NCI-H2171 treated with DMSO at 0.1 percent for 48 hours (cell line): Measurements from ENCODE around the gene MPZL1.
"Not testable (repeated sequence)": the region's sequence is repeated elsewhere in the genome, so short reads cannot be mapped to it uniquely, and the experiment has no call there.

ENCODE experiments used
- DNase-seq: peaks from one replicate; lab custom pipeline; 2025; lab: John Stamatoyannopoulos, UW

Gene MPZL1

DNA sequence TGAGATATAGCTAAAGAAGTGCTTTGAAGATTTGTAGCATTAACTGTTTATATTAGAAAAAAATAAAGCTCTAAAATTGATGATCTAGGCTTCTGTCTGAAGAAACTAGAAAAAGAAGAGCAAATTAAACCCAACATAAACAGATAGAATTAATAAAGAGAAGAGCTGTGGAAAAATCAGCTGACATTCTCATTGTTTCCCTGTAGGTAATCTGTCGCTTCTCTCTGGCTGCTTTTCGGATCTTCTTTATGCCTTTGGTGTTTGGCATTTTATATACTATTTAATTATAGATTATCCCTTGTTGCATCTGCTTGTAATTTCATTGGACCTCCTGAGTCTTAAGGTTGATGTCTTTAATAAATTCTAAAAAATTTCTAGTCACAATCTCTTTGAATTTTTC is 59.8 kb downstream of the MPZL1 start:
- DNase-seq, result no peak

- DNase-seq, result no peak
These were observed 61.2 kb downstream of the MPZL1 start for GRCh38 chr1:167782946-167783345.

DNA sequence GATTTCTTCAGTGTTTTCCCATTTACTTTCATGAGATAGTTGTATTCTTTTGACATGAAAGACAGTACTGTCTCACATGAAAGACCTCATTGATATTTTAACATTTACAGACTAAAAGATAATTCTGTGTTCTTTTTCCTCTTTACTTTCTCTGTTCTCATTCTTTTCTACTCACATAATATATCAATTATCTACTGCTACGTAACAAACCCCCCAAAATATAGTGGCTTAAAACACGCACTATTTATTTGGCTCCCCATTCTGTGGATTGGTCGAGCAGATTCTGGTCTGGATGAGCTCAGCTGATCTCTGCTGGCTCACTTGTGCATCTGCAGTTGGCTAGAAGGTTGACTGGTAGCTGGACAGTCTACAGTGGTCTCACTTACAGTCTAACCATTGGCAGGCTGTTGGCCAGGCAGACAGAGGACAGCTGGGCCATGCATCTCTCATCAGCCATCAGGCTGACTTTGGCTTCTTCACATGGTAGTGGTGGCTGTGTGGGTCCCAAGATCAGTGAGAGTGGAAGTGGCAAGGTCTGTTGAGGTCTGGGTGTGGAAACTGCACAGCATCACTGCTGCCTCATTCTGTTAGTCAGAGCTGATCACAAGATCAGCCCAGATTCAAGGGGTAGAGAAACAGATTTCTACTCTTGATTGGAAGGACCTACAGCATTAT is 63.2 kb downstream of the MPZL1 start:
- no peak for DNase-seq

DNA sequence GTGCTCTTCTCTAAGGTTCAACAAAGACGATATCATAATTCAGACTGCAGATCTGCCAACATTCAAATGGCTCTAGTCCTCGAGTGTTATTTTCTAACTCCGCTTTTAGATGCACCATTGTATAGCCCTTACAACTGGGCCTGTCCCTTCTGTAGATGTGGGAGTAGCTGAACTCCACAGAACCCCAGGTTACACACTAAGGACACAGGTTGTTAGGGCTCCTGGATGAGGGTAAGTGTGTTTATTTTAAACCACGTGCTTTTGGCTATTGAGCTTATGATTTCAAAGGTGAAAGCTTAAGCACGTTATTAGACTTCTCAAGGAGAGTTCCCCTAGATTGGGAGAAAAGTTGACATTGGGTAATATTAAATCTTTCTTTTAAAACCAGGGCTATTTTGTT is 64.7 kb downstream of the MPZL1 start:
- DNase-seq, result no peak

GRCh38 chr1:167789501-167789900 is 67.7 kb downstream of the MPZL1 start:
- DNase-seq, result no peak

DNA sequence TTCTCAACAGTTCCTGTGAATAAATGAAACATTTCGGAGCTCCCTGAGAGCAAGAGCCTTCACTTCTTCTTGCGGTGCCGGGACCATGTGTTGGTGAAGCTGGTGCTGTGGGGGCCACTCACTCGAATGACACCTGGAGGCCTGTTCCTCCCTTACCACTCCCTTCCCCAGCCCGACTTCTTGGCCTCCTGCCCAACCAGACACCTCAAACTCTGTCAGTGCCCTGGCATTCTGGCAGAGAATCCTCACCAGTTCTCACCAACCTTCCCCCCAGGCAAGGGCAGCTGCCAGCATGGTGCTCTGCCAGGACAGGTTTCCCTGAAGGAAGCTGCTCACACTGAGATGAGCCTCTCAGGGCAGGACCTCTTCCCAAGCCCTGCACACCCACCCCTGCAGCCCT is 68.3 kb downstream of the MPZL1 start:
- peak; percentile 25 for DNase-seq

- DNase-seq, result peak; percentile 59
These were observed 69.8 kb downstream of the MPZL1 start for GRCh38 chr1:167791281-167792187.

GRCh38 chr1:167792188-167792565 is 70.4 kb downstream of the MPZL1 start:
- DNase-seq, result no peak

DNA sequence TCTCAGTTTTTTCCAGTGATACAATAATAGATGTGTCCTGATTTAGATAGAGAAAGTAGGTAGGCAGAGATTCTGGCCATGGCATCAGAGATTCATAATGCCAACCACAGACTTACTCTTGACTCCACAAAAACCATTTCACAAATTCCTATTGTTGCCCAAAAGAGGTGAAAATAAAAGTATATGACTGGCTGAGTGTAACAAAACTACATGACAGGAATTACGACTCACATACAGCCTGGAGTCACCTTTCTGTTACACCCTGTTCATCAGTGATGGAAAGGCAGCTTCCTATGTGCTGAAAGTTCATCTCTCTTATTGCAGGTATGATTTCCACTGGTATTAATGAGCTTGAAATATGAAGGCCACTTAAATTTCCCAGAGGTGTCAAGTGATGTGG is 72.3 kb downstream of the MPZL1 start:
- DNase-seq, result no peak

- no peak for DNase-seq
These were observed 74.3 kb downstream of the MPZL1 start for GRCh38 chr1:167795810-167796740.

DNA sequence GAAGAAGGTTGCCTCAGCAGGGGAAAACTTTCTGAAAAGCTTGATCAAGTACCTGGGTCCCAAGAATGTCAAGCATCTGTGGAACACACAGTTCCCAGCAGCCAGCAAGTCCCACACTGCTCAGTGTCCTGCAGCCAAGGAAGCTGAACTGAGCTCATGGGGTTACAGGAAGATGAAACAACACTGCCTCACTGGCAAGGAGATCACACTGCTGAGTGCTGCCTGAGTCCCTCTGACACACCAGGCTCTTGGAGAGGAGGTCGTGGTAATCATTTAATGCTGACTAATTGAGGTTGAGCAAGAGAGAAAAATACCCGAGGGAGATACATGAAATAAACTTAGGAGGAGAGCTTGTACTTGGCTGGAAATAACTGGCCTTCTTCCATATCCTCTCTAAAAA is 75.2 kb downstream of the MPZL1 start:
- DNase-seq, result no peak

- no peak for DNase-seq
These were observed 77.2 kb downstream of the MPZL1 start for GRCh38 chr1:167798952-167799351.

DNA sequence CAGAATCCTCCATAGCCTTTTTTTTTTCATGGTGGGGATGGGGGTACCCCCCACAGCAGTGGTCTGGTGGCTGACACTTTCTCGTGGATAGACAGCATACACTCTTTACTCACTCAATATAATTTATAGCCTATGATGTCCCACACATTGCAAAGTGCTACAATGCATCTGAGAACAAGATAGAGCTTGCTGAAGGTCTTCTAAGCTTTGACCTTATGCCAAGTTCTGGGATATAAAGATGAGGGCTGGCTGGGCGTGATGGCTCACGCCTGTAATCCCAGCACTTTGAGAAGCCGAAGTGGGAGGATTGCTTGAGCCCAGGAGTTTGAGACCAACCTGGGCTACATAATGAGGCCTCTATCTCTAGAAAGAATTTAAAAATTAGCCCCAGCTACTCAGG is 78.0 kb downstream of the MPZL1 start:
- DNase-seq, result peak; percentile 9

DNA sequence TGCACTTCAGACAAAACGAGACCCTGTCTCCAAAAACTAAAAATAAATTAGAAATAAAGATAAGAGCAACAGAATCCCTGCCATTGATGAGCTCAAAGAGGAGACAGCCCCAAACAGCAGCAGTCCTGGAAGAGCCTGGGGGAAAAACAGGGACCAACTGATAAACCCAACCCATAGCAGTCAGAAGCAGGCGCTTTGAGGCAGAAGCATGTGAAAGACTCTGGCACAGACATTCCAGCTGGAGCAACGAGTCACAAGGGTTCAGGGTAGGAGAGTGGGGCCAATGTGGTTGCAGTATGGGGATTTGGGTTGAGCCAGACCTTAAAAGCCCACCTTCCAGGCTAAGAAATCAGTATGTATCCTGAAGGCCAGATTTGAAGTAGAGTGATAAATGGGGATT is 78.5 kb downstream of the MPZL1 start:
- DNase-seq, result no peak

DNA sequence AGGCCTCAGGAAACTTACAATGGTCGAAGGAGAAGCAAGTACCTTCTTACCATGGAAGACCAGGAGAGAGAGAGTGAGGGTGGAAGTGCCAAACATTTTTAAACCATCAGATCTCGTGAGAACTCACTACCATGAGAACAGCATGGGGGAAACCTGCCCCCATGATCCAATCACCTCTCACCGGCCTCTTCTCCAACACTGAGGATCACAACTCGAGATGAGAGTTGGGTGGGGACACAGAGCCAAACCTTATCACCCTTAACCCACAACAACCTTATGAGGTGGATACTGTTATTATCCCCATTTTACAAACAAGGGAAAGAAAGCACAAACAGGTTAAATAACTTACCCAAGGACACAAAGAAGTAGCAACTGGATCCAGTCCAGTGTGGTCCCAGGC is 80.5 kb downstream of the MPZL1 start:
- DNase-seq, result no peak

DNA sequence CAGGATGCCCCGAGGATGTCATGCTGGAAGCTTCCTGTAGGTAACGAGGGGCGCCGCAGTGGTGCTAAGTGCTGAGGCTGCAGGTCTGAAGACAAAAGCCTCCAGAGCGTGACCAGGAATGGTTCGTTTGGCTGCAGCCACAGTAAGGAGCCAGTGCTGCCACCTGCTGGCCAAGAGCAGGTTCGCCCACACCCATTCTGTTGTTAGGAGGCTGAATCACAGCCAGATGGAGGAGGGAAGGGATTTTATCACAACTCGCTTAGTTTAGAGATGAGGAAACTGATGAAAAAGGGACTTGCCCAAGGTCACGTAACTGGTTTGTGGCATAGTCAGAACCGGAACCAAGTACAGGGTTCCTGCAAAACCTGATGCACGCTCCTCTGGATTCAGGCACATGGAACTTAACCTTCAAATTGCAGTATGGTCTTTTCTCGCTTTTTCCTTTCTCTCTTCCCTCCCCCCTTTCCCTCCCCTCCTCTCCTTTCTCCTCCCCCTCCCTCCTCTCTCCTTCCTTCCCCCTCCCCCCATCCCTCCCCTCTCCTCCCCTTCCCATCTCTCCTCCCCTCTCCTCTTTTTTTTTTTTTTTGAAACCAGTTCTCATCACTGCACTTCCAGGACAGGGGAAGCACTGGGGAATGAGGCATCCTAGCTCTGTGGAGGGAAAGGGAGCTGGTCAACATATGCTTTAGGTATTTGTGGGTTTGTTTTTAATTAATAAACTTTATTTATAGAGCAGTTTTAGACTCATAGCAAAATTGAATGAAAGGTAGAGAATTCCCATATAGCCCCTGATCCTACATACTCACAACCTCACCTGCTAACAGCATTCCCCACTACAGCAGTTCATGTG is 81.8 kb downstream of the MPZL1 start:
- peak; percentile 91 for DNase-seq

GRCh38 chr1:167805041-167805556 is 83.3 kb downstream of the MPZL1 start:
- DNase-seq, result no peak

- DNase-seq, result not testable (repeated sequence)
These were observed 84.5 kb downstream of the MPZL1 start for GRCh38 chr1:167806235-167806634.

GRCh38 chr1:167806676-167807075 is 84.9 kb downstream of the MPZL1 start:
- DNase-seq, result not testable (repeated sequence)

GRCh38 chr1:167808104-167808503 is 86.3 kb downstream of the MPZL1 start:
- DNase-seq, result no peak

- no peak for DNase-seq
These were observed 86.9 kb downstream of the MPZL1 start for GRCh38 chr1:167808690-167809089.
